HCT116 (cell line): ENCODE results near the gene OOSP4A. TPM values are rescaled to one million over a fixed set of nuclear protein-coding genes. Genes with fewer than 3 reads are reported as not detected.

Experiments used
- ATAC-seq: fragments of 200-7000 bp; cut with Tn5 transposase; 2 replicates; pipeline ENCODE4 v1.9.1; 2020; ENCODE audit warnings: mild to moderate bottlenecking, moderate library complexity
- BruUV-seq: library from RNA; stranded (reverse); fragments of 400-500 nt; replicated peaks from 2 replicates; lab custom pipeline; 2021; lab: Mats Ljungman, UMichigan
- CTCF ChIA-PET: fragments of 300-600 bp; sonication (Branson Sonifier 250); formaldehyde crosslinking; loops from one replicate; lab custom pipeline; 2021; ENCODE audit warnings: antibody characterized with exemption; lab: Charles Lee
- POLR2A ChIA-PET: fragments of 300-600, 350-600 bp; sonication (Branson Sonifier 250); formaldehyde crosslinking; loops from one replicate; lab custom pipeline; 2021; ENCODE audit warnings: antibody characterized with exemption; lab: Charles Lee
- RAD21 ChIA-PET, 2 experiments: fragments of 300-600 bp; sonication (Branson Sonifier 250); formaldehyde crosslinking; loops; one replicate each; lab custom pipeline; 2023; ENCODE audit warnings: low total read pairs in 2 of 2; ENCODE audit not compliant: uncharacterized antibody in 2 of 2, unreplicated experiment in 2 of 2, low non-redundant PET in 1 of 2; lab: Charles Lee
- DNase-seq: peaks from one replicate; pipeline ENCODE4 v3.0.0-alpha.2; 2010; ENCODE audit warnings: low read depth, low spot score
- H2AFZ ChIP-seq: fragments of 200-600 bp; shearing (Covaris generic), sonication (generic); 2 replicates; pipeline ENCODE4 v1.6.1; 2017; ENCODE audit warnings: low read depth, mixed run types, mixed read lengths, antibody characterized with exemption, low read length; ENCODE audit not compliant: poor library complexity, severe bottlenecking
- H3K27ac ChIP-seq: 2 replicates; pipeline ENCODE4 v1.5.1; 2012; ENCODE audit warnings: low read depth, low read length
- H3K27me3 ChIP-seq: fragments of 200-600 bp; sonication (generic); 2 replicates; pipeline ENCODE4 v1.6.1; 2016; ENCODE audit warnings: mixed run types, low read length, mixed read lengths; ENCODE audit not compliant: insufficient read depth
- H3K36me3 ChIP-seq, 2 experiments: fragments of 200-500 bp in 1 of 2; fragments of 200-600 bp in 1 of 2; sonication (Bioruptor generic) in 1 of 2; sonication (generic) in 1 of 2; 2 replicates each; pipeline versions ENCODE4 v1.5.1 to v1.6.1; 2014 to 2016; ENCODE audit warnings: low read length in 2 of 2, inconsistent platforms in 1 of 2, mixed read lengths in 1 of 2, mixed run types in 1 of 2; ENCODE audit not compliant: insufficient read depth in 2 of 2, control insufficient read depth in 1 of 2
- H3K4me1 ChIP-seq, 2 experiments: fragments of 200-600 bp in 1 of 2; sonication (generic) in 1 of 2; 2 replicates each; pipeline versions ENCODE4 v1.5.1 to v1.6.1; 2012 to 2017; ENCODE audit warnings: low read length in 2 of 2, inconsistent platforms in 1 of 2, mild to moderate bottlenecking in 1 of 2, mixed read lengths in 1 of 2, mixed run types in 1 of 2, moderate library complexity in 1 of 2; ENCODE audit not compliant: insufficient read depth in 2 of 2, control insufficient read depth in 1 of 2
- H3K4me2 ChIP-seq: fragments of 200-600 bp; sonication (generic); 2 replicates; pipeline ENCODE4 v1.6.1; 2017; ENCODE audit warnings: mixed run types, low read length, mixed read lengths
- H3K4me3 ChIP-seq, 2 experiments: fragments of 200-600 bp in 1 of 2; sonication (generic) in 1 of 2; replicated peaks in 1 of 2; 2 replicates each; pipeline ENCODE4 v1.5.1; 2011 to 2016; ENCODE audit warnings: low read length in 2 of 2, control low read depth in 1 of 2, low read depth in 1 of 2, mild to moderate bottlenecking in 1 of 2, mixed read lengths in 1 of 2, mixed run types in 1 of 2
- H3K79me2 ChIP-seq: fragments of 200-600 bp; sonication (generic); 2 replicates; pipeline ENCODE4 v1.6.1; 2017; ENCODE audit warnings: mild to moderate bottlenecking, mixed run types, low read length, moderate library complexity, mixed read lengths; ENCODE audit not compliant: insufficient read depth
- H3K9ac ChIP-seq: fragments of 200-600 bp; sonication (generic); 2 replicates; pipeline ENCODE4 v1.6.1; 2016; ENCODE audit warnings: low read length, mixed read lengths
- H3K9me2 ChIP-seq: fragments of 200-600 bp; sonication (generic), shearing (Covaris generic); 2 replicates; pipeline ENCODE4 v1.6.1; 2017; ENCODE audit warnings: mixed run types, mild to moderate bottlenecking, moderate library complexity; ENCODE audit not compliant: insufficient read depth
- H3K9me3 ChIP-seq, 2 experiments: fragments of 200-500 bp in 1 of 2; fragments of 200-600 bp in 1 of 2; sonication (Bioruptor generic) in 1 of 2; sonication (generic) in 1 of 2; 2 replicates each; pipeline ENCODE4 v1.6.1; 2014 to 2017; ENCODE audit warnings: low read length in 2 of 2, mixed read lengths in 2 of 2, inconsistent platforms in 1 of 2, low read depth in 1 of 2, mild to moderate bottlenecking in 1 of 2, mixed run types in 1 of 2, moderate library complexity in 1 of 2; ENCODE audit not compliant: control insufficient read depth in 1 of 2, insufficient read depth in 1 of 2
- H4K20me1 ChIP-seq: fragments of 200-600 bp; sonication (generic), shearing (Covaris generic); 2 replicates; pipeline ENCODE4 v1.6.1; 2017; ENCODE audit warnings: mixed run types, mild to moderate bottlenecking, moderate library complexity; ENCODE audit not compliant: insufficient read depth
- ATF3 ChIP-seq: IDR thresholded peaks from 2 replicates; pipeline ENCODE4 v1.6.1; 2012
- EZH2phosphoT487 ChIP-seq: fragments of 200-600 bp; IDR thresholded peaks from 2 replicates; pipeline ENCODE4 v1.6.1; 2018; ENCODE audit warnings: antibody characterized with exemption, borderline replicate concordance
- JUND ChIP-seq: IDR thresholded peaks from 2 replicates; pipeline ENCODE4 v1.6.1; 2012
- MAX ChIP-seq: IDR thresholded peaks from 2 replicates; pipeline ENCODE4 v1.6.1; 2012
- POLR2AphosphoS5 ChIP-seq: IDR thresholded peaks from 2 replicates; pipeline ENCODE4 v1.6.1; 2011; ENCODE audit warnings: mild to moderate bottlenecking, low read depth, low read length, moderate library complexity
- SP1 ChIP-seq: IDR thresholded peaks from 2 replicates; pipeline ENCODE4 v1.6.1; 2012; ENCODE audit warnings: low read depth
- TCF7L2 ChIP-seq: IDR thresholded peaks from 2 replicates; pipeline ENCODE4 v1.7.0; 2011; ENCODE audit warnings: borderline replicate concordance, inconsistent platforms; ENCODE audit not compliant: insufficient read depth, insufficient read length; ENCODE audit errors: extremely low read depth
- YY1 ChIP-seq: IDR thresholded peaks from 2 replicates; pipeline ENCODE4 v1.6.1; 2011; ENCODE audit warnings: low read length, low read depth, moderate library complexity, mild to moderate bottlenecking; ENCODE audit not compliant: insufficient replicate concordance; ENCODE audit errors: extremely low read depth
- ZFX ChIP-seq: fragments of 450-650 bp; IDR thresholded peaks from 2 replicates; pipeline ENCODE4 v1.6.1; 2017
- ZNF274 ChIP-seq: fragments of 200-500 bp; sonication (Bioruptor generic); IDR thresholded peaks from 2 replicates; pipeline ENCODE4 v1.6.1; 2014; ENCODE audit warnings: mild to moderate bottlenecking, low read depth, low read length, inconsistent platforms
- intact Hi-C: fragments of 100-400 bp; cut with micrococcal nuclease; formaldehyde crosslinking; loops from 2 replicates; pipeline ENCODE4 v1.10.0; 2022
- total RNA-seq: library from RNA; stranded (reverse); gene quantifications from one replicate; pipeline ENCODE4 v1.2.1, GENCODE V29; 2021; ENCODE audit not compliant: unreplicated experiment
- TF ChIP-seq, protein P1 (sequence below), 3 experiments: fragments of 200-600 bp in 1 of 3; sonication (generic) in 1 of 3; IDR thresholded peaks in 2 of 3; conservative IDR thresholded peaks in 1 of 3; 2 replicates each; pipeline ENCODE4 v1.5.1; 2012 to 2017; ENCODE audit warnings: low read depth in 2 of 3, low read length in 2 of 3, antibody characterized with exemption in 1 of 3, borderline replicate concordance in 1 of 3, control low read depth in 1 of 3, mild to moderate bottlenecking in 1 of 3, mixed read lengths in 1 of 3, mixed run types in 1 of 3, moderate library complexity in 1 of 3; ENCODE audit not compliant: insufficient read depth in 1 of 3

The OOSP4A gene
- total RNA-seq, 1 experiment from 2014 or later, result not detected

DNA sequence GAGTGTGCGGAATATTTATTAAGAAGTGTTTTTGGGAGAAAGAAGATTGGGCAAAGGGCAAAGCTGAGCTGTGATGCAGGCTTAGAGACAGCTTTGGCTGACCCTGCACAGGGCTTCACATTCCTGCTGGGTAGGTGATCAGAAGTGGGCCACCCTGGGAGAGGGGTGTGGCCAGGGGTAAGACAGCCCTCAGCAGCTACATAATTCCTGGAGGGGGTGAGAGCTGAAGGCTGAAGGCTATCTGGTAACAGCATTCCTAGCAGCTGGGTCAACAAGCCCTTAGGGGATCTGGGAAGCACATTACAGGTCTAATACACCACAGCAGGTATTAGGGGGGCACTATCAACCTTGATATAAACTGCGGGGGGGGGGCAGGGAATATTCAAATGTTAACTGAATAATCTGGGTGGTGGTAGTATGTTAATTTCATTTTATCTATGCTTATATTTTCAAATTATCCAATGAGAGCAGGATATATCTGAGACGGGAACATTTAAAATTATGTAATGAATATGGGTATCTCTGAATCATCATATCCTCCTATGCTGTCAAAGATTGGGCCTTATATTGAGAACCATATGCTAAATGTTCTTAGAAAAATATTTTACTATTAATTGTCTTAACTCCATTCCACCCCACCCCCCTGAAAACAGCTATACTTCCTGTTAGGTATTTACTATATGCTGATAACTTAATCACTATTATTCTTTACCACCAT, 19.7 kb upstream of the OOSP4A start:
- no TSS peak for BruUV-seq
- Histone ChIP-seq H3K4me1 (no peaks in the 10 kb centered on the region; a peak in 1 of 4 replicates), H3K36me3 (no peaks in the 10 kb centered on the region), H3K9me2 (no peaks in the 10 kb centered on the region), H3K4me2 (no peak overlapping the region), H3K27ac (no peak overlapping the region), H3K9me3 (no peaks in the 10 kb centered on the region), H3K27me3 (no peaks in the 10 kb centered on the region), H3K4me3 (no peak overlapping the region), H4K20me1 (no peaks in the 10 kb centered on the region), H3K9ac (no peak overlapping the region), H3K79me2 (no peaks in the 10 kb centered on the region), H2AFZ (no peak overlapping the region)
- no peak for TF ChIP-seq TCF7L2
- no peak for TF ChIP-seq ZNF274
- no peak for TF ChIP-seq ATF3
- TF ChIP-seq, protein P1, sequence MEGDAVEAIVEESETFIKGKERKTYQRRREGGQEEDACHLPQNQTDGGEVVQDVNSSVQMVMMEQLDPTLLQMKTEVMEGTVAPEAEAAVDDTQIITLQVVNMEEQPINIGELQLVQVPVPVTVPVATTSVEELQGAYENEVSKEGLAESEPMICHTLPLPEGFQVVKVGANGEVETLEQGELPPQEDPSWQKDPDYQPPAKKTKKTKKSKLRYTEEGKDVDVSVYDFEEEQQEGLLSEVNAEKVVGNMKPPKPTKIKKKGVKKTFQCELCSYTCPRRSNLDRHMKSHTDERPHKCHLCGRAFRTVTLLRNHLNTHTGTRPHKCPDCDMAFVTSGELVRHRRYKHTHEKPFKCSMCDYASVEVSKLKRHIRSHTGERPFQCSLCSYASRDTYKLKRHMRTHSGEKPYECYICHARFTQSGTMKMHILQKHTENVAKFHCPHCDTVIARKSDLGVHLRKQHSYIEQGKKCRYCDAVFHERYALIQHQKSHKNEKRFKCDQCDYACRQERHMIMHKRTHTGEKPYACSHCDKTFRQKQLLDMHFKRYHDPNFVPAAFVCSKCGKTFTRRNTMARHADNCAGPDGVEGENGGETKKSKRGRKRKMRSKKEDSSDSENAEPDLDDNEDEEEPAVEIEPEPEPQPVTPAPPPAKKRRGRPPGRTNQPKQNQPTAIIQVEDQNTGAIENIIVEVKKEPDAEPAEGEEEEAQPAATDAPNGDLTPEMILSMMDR (IDR thresholded peaks at IDR 0.05 in 2 of 3, conservative IDR thresholded peaks at IDR 0.05 in 1 of 3; ENCODE audit: borderline replicate concordance in 1 of 3, insufficient read depth in 1 of 3, low read depth in 2 of 3, low read length in 2 of 3), result no peak
- no peak for TF ChIP-seq EZH2phosphoT487
- no peak for TF ChIP-seq POLR2AphosphoS5
- no peak for TF ChIP-seq ZFX
- no peak for TF ChIP-seq YY1
- no peak for TF ChIP-seq JUND
- no peak for TF ChIP-seq MAX
- no peak for TF ChIP-seq SP1
- intact Hi-C loops, result no loop called here
- RAD21 ChIA-PET, result no interaction called here
- DNase-seq (no peak), ATAC-seq (no peak)
- POLR2A ChIA-PET, result no interaction called here
- CTCF ChIA-PET, result no interaction called here
